Hepatocyte (in vitro differentiated cells): ENCODE results near the gene BMPR1A. TPM values are rescaled to one million over a fixed set of nuclear protein-coding genes. Genes with fewer than 3 reads are reported as not detected.

Experiments
- DNase-seq: peaks from one replicate; pipeline ENCODE4 v3.0.0-alpha.2; 2016; ENCODE audit warnings: low spot score
- H2AFZ ChIP-seq: fragments of 200-600 bp; sonication (generic); 2 replicates; pipeline ENCODE4 v1.6.0; 2016; ENCODE audit warnings: antibody characterized with exemption, mild to moderate bottlenecking
- H3K27ac ChIP-seq: fragments of 200-600 bp; sonication (generic); 2 replicates; pipeline ENCODE4 v1.5.1; 2016; ENCODE audit warnings: mild to moderate bottlenecking
- H3K27me3 ChIP-seq: fragments of 200-600 bp; sonication (generic); 2 replicates; pipeline ENCODE4 v1.6.1; 2016
- H3K36me3 ChIP-seq: fragments of 200-600 bp; sonication (generic); replicated peaks from 2 replicates; pipeline ENCODE4 v1.5.1; 2016; ENCODE audit warnings: low read depth; ENCODE audit not compliant: insufficient read depth
- H3K4me1 ChIP-seq: fragments of 200-600 bp; sonication (generic); 2 replicates; pipeline ENCODE4 v1.5.1; 2016; ENCODE audit warnings: mild to moderate bottlenecking, moderate library complexity; ENCODE audit not compliant: insufficient read depth
- H3K4me2 ChIP-seq: fragments of 200-600 bp; sonication (generic); 2 replicates; pipeline ENCODE4 v1.6.0; 2016
- H3K4me3 ChIP-seq: fragments of 200-600 bp; sonication (generic); 2 replicates; pipeline ENCODE4 v1.5.1; 2016; ENCODE audit warnings: mild to moderate bottlenecking
- H3K79me2 ChIP-seq: fragments of 200-600 bp; sonication (generic); 2 replicates; pipeline ENCODE4 v1.6.0; 2017; ENCODE audit warnings: mild to moderate bottlenecking
- H3K9me2 ChIP-seq: fragments of 200-600 bp; sonication (generic); replicated peaks from 2 replicates; pipeline ENCODE4 v1.6.0; 2017; ENCODE audit warnings: mild to moderate bottlenecking; ENCODE audit not compliant: insufficient read depth
- H3K9me3 ChIP-seq: fragments of 200-600 bp; sonication (generic); 2 replicates; pipeline ENCODE4 v1.5.1; 2016; ENCODE audit warnings: low read depth, mild to moderate bottlenecking
- H4K20me1 ChIP-seq: fragments of 200-600 bp; sonication (generic); 2 replicates; pipeline ENCODE4 v1.6.0; 2016; ENCODE audit warnings: mild to moderate bottlenecking; ENCODE audit not compliant: insufficient read depth, poor library complexity, severe bottlenecking
- CTCF ChIP-seq: fragments of 200-600 bp; sonication (generic); IDR thresholded peaks from 2 replicates; pipeline ENCODE4 v1.5.1; 2016; ENCODE audit warnings: antibody characterized with exemption, mild to moderate bottlenecking; ENCODE audit not compliant: poor library complexity
- EZH2 ChIP-seq: fragments of 200-600 bp; sonication (generic); IDR thresholded peaks from 2 replicates; pipeline ENCODE4 v1.6.1; 2016; ENCODE audit warnings: antibody characterized with exemption, mild to moderate bottlenecking, borderline replicate concordance
- EZH2phosphoT487 ChIP-seq: fragments of 200-600 bp; sonication (generic); IDR thresholded peaks from one replicate; pipeline ENCODE4 v1.6.1; 2018; ENCODE audit warnings: antibody characterized with exemption, mild to moderate bottlenecking, low read depth, moderate library complexity; ENCODE audit not compliant: unreplicated experiment, severe bottlenecking
- WGBS: methylation state at CpG from one replicate; pipeline ENCODE4 v1.1.6; 2016; ENCODE audit warnings: low lambda C conversion rate; ENCODE audit errors: missing lambda C conversion rate; 5-methylcytosine and 5-hydroxymethylcytosine counted together
- polyA plus RNA-seq: library from polyadenylated mRNA; unstranded; fragments of >200 nt; fragmentation: Nextera tagmentation; extraction: Ambion mirVana; gene quantifications from 2 replicates; pipeline ENCODE4 v1.2.1, GENCODE V29; 2016
- total RNA-seq: library from RNA; depleted of rRNA; stranded (reverse); fragments of >200 nt; gene quantifications from 2 replicates; pipeline ENCODE4 v1.2.3, GENCODE V29; 2014

The BMPR1A gene
- total and polyA plus RNA-seq, 2 experiments from 2014 or later = 25.1 to 58.0 TPM

GRCh38 chr10:86821388-86821999 lies 65.1 kb downstream of the BMPR1A start:
- Histone ChIP-seq H3K4me3 (no peak overlapping the region), H3K36me3 (no peaks in the 10 kb centered on the region), H4K20me1 (peaks cover 52% of the 10 kb centered on the region), H2AFZ (no peak overlapping the region), H3K9me2 (no peaks in the 10 kb centered on the region), H3K27ac (no peak overlapping the region), H3K4me2 (no peak overlapping the region), H3K79me2 (peaks cover 100% of the 10 kb centered on the region), H3K9me3 (no peaks in the 10 kb centered on the region), H3K27me3 (no peaks in the 10 kb centered on the region), H3K4me1 (no peaks in the 10 kb centered on the region)
- 77% methylated on average over 6 of the region's 6 CpGs for WGBS
- TF ChIP-seq EZH2phosphoT487 (no peak), CTCF (no peak), EZH2 (no peak)
- DNase-seq = no peak

GRCh38 chr10:86823565-86823964 lies 67.1 kb downstream of the BMPR1A start:
- Histone ChIP-seq H3K9me3 (no peaks in the 10 kb centered on the region), H3K27ac (no peak overlapping the region), H3K4me2 (no peak overlapping the region), H3K4me3 (no peak overlapping the region), H3K79me2 (peaks cover 99% of the 10 kb centered on the region), H4K20me1 (peaks cover 52% of the 10 kb centered on the region), H2AFZ (no peak overlapping the region), H3K36me3 (no peaks in the 10 kb centered on the region), H3K9me2 (no peaks in the 10 kb centered on the region), H3K4me1 (no peaks in the 10 kb centered on the region), H3K27me3 (no peaks in the 10 kb centered on the region)
- no peak for TF ChIP-seq EZH2
- TF ChIP-seq CTCF = no peak
- no peak for TF ChIP-seq EZH2phosphoT487
- WGBS = 73% methylated on average over 4 of the region's 4 CpGs
- DNase-seq = no peak

- H3K4me3 ChIP-seq = no peak overlapping the region
- no peaks in the 10 kb centered on the region for H3K27me3 ChIP-seq
- no peak overlapping the region for H3K27ac ChIP-seq
- H4K20me1 ChIP-seq = peaks cover 52% of the 10 kb centered on the region
- DNase-seq = no peak
- no peak overlapping the region for H2AFZ ChIP-seq
- no peak overlapping the region for H3K4me2 ChIP-seq
- H3K9me2 ChIP-seq = no peaks in the 10 kb centered on the region
- 70% methylated on average over 4 of the region's 4 CpGs for WGBS
- no peak for TF ChIP-seq CTCF
- no peak for TF ChIP-seq EZH2phosphoT487
- TF ChIP-seq EZH2 = no peak
- H3K9me3 ChIP-seq = no peaks in the 10 kb centered on the region
- H3K4me1 ChIP-seq = no peaks in the 10 kb centered on the region
- H3K79me2 ChIP-seq = peaks cover 99% of the 10 kb centered on the region
- no peaks in the 10 kb centered on the region for H3K36me3 ChIP-seq
These were observed 67.7 kb downstream of the BMPR1A start for GRCh38 chr10:86824151-86824550.

- TF ChIP-seq CTCF (no peak), EZH2 (no peak), EZH2phosphoT487 (no peak)
- no peak overlapping the region for H3K4me2 ChIP-seq
- peaks cover 99% of the 10 kb centered on the region for H3K79me2 ChIP-seq
- no peak for DNase-seq
- 84% methylated on average over 2 of the region's 2 CpGs for WGBS
- H3K9me3 ChIP-seq = no peaks in the 10 kb centered on the region
- H3K9me2 ChIP-seq = no peaks in the 10 kb centered on the region
- H3K27ac ChIP-seq = no peak overlapping the region
- peaks cover 55% of the 10 kb centered on the region for H4K20me1 ChIP-seq
- H3K27me3 ChIP-seq = no peaks in the 10 kb centered on the region
- no peaks in the 10 kb centered on the region for H3K36me3 ChIP-seq
- H3K4me1 ChIP-seq = no peaks in the 10 kb centered on the region
- no peak overlapping the region for H3K4me3 ChIP-seq
- H2AFZ ChIP-seq = no peak overlapping the region
These were observed 68.9 kb downstream of the BMPR1A start for GRCh38 chr10:86825366-86825765.
